HG03159 (cell line): Measurements from ENCODE around the gene PRDM1.
A peak's percentile ranks its signal among the peaks of the same experiment; 100 is the strongest.
"Not testable (repeated sequence)": the region's sequence is repeated elsewhere in the genome, so short reads cannot be mapped to it uniquely, and the experiment has no call there.

ENCODE experiments used
- ATAC-seq: cut with Tn5 transposase; IDR thresholded peaks from one replicate; pipeline ENCODE4 v1.9.1; 2021; ENCODE audit warnings: mild to moderate bottlenecking, moderate library complexity; ENCODE audit not compliant: unreplicated experiment

Gene PRDM1

DNA sequence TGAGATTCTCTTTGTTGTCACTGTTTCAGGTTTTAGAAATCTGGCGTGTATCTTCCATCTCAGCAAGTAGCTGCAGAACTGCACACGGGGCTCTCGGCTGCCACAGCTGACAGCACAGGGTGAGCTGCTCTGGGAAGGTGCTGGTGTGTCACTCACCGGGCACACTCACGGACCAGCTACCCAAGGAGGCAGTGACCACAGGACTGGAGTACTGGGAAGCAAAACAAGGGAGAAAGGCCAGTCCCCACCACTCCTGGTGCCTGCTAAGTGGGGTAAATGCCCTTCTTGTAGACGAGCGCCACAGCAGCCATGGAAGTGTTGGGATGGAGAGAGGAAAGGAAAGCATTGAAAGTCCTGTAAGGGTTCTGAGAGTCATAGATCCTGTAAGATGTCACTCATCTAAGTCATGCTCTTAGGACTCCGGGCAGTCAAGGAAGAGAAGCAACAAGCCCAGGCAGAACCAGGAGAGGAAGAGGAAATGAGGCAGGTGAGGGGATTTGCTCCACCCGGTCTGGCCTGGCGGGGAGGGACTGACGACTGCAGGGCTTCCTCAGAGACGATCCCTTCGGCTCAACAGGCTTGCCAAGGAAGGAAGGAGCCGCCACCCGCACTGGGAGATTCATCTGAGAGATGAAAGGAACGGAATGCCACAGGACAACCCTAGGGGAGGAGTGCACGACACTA is 48.1 kb downstream of the PRDM1 start:
- no peak for ATAC-seq

DNA sequence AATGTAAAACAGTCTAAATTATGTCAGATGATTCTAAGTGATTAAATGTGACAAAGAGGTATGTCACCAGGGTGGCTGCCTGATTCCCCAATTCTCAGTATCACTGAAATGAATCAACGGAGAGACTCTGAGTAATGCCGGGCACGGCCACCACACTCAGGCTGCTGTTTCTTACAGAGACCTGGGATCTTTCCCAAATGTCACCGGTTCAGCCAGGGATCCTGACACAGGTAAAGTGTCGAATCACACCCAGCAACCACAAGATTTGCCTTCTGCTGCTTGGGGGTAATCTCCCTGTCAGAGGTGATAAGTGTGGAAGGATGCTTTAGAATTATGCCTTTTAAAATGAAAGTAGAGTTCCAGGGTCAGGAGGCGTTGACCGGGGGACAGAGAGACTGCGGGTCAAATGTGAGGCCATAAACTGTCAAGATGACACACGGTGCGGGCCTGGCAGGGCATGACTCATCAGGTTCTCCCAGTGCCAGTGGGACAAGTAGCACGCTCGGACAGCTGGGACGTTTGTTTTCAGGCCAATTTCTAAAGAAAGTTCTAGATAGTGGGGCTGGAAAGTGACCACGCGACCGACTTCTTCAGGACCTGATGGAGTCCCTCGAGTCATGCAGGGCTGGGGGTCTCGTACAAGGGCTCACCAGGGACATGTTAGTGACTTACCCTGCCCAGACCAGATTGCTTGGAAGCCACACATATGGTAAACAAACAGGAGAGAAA is 48.9 kb downstream of the PRDM1 start:
- ATAC-seq, result no peak

DNA sequence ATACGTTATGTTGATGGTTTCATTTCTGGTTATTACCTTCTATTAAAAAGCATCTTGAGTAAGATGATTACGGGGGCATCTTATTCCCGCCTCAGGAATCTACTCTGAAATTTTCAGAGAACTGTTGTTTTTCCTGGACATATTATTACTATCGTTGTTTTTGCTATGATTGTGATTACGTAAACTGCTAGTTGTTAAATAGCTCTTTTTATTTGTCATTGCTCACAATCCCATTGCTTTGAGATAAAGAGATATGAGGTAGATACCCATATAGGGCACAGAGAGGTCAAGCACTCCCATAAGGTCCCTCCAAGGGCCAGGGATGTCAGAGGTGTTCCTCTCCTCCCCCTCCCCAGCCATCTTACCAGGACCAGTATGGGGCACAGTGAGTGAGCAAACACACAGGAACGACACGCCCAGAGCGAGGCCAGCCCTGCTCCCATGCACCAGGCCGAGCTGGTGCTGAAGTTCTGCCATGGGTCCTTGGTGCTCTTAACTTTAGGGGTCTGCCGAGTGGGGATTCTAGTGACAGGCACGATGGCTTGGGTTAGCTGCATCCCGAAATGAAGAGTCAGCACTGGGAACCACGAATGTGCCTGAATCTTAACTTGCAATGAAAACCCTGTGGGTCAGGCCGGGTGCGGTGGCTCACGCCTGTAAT is 49.9 kb downstream of the PRDM1 start:
- ATAC-seq, result no peak

DNA sequence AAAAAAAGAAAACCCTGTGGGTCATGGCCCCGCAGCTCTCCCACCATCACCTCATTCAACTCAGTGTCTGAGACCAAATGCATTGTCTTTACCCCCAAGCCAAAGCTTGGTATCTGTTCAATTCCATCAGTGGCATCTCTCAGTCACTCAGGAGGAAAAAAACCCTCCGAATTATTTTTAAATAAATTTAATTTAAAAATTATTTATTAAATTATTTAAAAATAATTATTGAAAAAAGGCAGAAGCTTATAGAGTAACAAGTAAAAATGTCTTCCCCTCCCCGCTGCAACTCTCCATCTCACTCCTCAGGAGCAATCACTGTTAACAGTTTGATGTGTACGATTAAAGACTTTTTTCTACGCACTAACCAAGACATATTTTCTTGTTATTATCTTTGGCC is 50.7 kb downstream of the PRDM1 start:
- ATAC-seq, result no peak

DNA sequence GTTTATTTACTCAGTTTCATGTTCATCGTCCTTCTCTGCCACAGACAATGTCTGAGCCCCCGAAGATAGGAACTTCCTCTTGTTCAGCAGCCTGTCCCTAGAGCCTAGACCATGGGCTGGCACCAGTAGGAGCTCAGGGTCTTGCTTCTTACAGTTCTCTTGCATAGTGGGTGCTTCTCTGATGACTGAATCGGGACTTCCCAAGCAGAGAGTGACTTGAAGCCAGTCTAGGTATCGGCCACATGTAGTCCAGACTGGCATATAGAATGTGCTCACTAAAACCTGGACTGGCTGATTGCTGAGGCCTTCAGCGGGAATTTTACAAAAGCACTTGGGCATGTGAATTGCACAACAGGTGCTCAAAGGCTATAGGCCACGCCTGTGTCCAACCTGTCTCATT is 52.0 kb downstream of the PRDM1 start:
- ATAC-seq, result no peak

DNA sequence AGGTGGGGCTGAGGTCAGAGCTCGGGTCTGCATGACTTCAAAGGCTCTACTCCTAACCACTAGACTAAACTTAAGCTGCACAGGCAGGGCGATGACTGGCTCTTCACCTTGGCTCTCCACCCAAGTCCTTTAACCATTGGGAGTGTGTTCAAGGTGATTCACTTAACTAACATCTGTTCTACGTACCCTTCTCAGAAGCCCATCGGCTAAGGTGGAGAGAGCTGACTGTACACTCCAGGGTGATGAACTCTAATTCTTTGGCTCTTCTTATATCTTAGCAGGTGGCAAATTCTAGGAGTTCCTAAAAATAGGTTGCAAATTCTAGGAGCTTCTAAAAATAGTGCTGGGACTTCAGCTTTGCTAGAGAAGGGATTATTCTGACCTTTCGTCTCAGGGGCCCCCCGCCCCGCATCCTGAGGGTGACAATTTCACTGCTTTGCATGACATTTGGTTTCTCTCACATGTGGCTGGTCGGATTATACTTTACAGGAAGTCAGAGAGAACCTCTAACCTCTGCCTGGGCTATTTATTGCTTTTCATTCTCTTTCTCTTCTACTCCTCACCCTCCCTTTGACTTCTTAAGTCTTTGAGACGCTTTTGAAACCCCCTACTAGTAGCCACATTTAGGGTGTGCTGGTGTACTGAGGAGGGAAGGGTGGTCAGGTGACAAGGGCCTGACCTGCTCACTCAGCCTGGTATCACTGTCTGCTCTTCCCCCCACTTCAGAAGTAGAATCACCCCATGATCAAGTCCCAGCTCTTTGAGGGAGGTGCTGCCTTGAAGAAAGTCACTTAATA is 55.5 kb downstream of the PRDM1 start:
- ATAC-seq, result peak; percentile 87

DNA sequence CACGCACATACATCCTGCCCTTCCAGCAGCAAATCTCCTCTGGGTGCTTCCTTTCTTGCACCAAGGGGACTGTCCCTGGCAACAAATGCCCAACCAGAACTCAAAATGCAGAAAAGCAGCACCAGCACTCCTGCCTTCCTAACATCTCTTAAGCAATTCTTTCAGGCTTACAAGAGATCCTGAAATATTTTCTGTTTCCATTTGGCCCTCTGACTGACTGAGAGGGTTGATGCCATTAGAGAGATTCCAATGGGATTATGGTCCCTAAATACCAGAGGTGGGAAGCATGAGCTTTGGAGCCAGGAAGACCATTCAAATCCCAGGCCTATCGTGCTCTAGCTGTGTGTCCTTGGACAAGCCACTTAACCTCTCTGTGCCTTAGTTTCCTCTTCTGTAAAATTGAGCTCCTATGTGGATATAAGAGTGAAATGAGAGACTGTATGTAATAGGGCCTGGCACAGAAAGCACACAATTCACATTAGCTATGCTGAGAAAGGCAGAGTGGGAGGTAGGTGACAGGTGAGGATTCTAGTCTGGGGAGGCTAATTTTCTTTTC is 56.8 kb downstream of the PRDM1 start:
- no peak for ATAC-seq

DNA sequence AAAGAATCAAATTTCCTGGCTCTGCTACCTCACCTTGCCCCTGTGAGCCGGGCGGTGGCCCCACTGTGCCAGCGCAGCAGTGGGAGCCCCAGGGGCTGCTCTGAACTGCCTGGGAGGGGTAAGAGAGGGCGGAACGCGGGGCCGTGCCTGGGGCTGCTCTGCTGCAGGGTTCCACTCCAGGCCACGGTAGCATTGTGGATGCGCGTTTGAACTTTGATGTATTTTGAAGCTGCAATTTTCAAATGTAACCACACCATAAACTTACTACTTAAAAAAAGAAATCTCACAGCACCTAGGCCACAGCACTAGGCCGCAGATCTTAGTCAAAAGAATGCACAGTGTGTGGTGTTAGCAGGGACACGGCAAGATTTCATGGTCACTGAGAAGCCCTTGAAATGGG is 57.5 kb downstream of the PRDM1 start:
- ATAC-seq, result no peak

DNA sequence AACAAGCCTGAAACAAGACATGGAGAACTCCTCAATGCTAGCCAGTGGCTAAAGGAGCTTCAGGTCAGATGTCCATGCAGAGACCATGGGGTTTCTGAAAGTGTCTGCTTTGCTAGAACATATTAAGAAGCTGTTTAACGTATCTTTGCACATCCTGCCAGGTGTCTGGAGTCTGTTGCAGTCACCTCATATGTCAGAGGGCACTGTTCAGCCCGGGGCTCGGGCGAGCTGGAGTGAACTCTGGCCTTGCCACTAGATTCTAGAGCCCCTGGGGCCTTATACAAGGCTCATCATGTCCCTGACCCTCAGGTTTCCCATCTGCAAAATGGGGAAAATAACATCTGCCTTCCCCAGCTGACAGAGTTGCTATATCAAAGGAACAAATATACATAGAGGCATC is 59.0 kb downstream of the PRDM1 start:
- ATAC-seq, result no peak

DNA sequence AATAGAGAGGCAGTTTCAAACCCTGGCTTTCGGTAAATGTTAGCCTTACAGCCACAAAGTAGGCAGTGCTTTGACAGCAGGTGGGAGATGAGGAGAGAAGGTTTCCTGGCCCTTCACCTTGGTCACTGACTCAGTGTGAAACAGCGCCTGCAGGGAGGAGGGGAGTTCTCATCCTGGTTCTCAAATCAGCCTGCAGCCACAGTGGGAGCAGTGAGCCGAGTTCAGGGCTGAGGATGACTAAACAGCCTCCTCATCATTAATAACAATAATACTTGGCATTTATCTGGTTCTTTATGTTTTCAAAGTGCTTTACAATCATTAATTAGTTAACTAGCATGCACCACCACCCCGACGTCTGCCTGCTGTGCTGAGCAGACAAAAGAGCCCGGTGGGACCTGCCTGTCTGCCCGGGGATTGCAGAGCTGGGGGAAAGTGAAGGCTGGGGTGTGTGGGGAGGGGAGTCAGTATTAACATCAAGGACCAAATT is 59.6 kb downstream of the PRDM1 start:
- ATAC-seq, result no peak

DNA sequence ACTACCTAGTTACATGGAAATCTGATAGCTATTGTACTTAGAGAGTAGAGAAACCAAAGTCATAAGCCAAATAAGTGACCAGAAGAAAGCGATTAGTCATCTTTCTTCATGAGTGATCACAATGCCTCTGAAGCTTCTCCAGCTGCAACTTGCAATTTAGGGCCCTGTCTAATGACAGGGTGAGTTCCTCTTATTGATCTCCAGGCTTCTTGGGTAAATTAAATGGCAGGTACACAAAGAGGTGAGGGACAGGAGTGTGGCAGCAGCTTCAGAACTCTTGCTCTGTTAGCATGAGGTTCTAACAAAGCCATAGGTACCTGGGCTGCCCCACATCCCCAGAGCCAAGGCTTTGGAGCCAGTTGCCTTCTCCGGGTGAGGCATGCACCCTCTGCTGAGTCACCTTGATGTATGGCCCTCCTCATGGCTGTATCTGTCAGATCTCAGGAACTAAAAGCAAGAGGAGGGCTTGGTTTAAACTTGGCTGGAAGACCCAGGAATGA is 60.8 kb downstream of the PRDM1 start:
- ATAC-seq, result peak; percentile 38

DNA sequence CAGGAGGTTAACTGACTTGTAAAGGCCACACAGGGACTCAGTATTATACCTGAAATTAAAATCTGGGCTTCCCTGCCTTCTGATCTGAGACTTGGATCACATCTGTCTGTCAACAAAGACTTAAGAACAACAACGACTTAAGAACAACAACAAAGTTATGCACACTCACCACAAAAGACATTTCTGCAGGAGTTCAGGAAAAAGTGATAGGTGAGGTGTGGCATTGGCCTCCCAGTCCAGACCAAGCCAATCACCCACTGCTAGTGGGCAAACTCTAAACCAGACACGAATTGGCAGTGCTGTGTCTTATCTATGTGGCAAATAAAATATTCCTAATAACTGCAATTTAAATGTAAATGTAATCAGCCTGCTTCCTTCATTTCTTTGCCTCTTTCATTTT is 61.3 kb downstream of the PRDM1 start:
- ATAC-seq, result no peak

DNA sequence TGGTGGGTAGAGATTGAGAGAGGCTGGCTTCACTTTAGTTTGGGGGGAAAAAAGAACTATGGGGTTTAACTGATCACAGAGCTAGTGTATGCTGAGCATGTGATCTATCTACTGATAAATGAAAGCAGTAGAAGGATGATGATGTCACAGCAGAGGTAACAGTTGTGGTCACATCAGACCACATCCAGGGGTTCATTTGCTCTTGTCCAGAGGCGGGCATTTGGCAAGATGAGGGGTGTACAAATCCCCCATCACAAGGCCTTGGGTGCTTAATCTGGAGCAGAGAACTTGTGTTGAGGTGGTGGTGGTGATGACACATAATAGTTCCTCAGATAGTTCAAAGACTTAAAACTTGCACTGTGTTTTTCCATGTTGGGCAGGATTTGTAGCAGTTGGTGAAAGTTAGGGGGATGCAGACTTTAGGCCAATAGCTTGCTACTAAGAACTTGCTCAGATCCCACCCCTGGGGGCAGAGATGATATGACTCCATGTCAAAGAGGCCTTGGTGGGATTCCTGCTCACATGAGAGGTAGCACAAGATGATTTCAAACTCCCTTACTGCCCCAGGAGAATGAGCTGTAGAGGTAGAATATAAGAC is 63.4 kb downstream of the PRDM1 start:
- no peak for ATAC-seq

DNA sequence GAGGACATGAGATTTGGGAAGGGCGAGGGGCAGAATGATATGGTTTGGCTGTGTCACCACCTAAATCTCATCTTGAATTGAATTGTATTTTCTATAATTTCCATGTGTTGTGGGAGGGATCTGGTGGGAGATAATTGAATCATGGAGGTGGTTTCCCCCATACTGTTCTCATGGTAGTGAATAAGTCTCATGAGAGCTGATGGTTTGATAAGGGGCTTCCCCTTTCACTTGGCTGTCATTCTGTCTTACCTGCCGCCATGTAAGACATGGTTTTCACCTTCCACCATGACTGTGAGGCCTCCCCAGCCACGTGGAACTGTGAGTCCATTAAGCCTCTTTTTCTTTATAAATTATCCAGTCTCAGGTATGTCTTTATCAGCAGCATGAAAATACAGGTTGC is 66.3 kb downstream of the PRDM1 start:
- not testable (repeated sequence) for ATAC-seq

DNA sequence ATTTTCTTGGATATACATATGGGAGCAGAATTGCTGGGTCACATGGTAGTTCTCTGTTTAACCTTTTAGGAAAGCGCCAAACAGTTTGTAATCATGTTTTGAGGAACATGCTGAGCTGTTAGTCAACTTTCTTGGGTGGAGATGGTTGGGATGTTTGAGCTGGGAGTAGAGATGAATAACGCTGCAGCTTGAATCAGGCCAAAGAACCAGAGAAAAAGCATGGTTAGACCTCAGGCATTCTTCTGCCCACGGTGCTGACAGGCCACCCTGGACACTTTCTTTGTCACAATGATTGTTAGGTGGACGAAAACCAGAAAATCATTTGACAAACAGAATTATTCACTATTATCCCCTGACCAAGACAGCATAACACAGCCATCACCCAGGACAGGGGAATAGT is 66.8 kb downstream of the PRDM1 start:
- ATAC-seq, result no peak

DNA sequence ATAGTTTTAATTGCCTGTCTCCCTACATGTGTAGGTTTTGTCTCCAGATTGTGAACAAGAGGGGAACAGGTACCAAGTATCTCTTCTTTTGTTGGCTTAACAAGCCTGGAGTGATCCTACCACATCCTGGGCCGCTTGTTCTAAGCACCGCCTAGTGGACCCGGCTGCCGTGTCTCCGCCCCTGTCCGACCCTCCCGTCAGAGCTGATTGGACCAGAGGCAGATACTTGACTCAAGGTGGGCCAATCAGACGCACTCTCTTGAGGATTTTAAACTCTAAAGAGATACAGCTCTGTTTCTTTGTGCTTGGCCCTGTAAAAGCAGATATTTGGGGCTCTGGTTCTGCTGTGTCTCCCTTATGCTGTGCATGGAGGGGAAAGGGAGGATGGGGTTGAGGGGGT is 68.2 kb downstream of the PRDM1 start:
- no peak for ATAC-seq

DNA sequence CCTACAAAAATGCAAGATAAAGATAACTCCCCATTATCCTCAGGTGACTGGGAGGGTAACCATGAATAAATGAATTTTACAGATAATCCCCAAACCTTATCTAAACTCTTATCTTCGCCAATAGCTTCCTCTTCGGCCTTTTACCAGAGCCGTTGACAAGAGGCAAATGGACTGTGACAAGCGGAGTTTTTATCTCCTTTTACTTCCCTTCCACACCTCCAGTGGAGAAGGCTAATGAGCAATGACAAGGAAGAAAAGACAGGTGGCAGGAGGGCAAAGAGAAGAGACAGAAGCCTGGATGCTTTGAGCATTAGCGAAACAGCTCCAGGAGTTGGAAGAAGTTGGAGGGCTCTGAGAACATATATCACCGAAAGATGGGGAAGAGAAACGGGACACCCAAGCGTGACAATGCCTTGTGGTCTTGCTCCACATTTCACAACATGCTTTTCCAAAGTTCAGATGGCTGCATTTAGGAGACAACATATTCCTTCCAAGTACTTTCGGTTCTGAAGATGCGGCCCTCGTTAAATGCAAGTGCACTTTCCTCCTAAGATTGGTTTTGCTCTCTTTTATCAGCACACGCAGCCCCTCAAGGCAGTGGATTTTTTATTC is 69.2 kb downstream of the PRDM1 start:
- no peak for ATAC-seq

DNA sequence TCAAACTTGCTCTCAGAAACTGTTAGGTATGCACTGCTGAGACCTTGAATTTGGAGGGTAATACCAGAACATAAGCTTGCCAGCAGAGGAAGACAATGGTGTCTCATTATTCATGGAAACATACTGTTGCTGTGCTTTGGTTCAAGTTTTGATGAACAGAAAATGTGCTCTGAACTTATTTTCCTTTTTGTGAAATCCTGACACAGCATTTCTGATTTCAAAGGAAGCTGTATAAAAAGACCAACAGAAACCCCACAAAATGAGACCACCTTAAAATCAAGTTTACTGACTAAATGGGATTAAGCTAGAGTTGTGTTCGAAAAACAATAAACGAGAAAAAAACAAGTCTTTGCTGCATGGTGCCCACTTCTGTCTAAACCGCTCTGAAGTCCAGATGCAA is 70.3 kb downstream of the PRDM1 start:
- no peak for ATAC-seq

DNA sequence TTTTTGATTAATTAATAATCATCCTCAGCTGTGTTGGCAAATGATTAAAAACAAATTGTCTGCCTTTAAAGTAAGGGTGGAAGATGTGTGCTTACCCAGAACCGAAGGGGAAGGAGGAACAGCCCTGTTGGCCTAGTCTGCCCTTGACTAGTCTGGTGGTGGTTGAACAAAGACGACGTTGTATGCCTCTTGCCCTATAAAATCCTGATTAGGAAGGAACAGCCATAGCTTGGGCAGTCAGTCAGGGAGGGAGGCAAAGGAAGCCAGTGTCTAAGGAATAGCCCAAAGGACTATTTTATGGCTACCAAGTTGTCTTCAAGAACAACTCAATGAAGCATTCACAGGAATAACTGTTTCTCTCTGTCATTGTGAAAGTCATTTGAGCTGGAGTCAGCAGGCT is 70.7 kb downstream of the PRDM1 start:
- ATAC-seq, result no peak

DNA sequence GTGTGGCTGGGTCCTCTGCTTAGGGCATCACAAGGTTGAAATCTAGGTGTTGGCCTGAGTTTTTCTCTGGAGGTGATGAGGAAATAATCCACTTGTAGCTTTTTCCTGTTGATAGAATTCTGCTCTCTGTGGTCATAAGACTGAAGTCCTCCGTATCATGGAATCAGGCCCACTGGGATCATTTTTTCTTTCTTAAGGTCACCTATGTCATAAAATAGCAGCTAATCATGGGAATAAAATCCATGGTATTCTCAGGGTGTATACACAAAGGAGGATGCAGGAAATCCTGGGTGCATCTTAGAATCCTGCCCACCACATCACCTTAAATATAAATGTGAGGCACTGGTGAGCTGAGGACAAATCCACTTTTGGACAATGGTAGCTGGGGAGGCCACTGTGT is 72.7 kb downstream of the PRDM1 start:
- no peak for ATAC-seq
